Cardiac muscle cell (in vitro differentiated cells and primary cell): Measurements from ENCODE around the gene LGR4. TPM values are rescaled to one million over a fixed set of nuclear protein-coding genes. Genes with fewer than 3 reads are reported as not detected.

Experiments
- DNase-seq, 2 donors: peaks; one replicate each; pipeline versions ENCODE4 v3.0.0 to v3.0.0-alpha.2; 2010 to 2017; ENCODE audit warnings: low read depth in 1 of 2, low spot score in 1 of 2
- H3K27ac ChIP-seq: fragments of 200-600 bp; sonication (generic); 2 replicates; pipeline ENCODE4 v1.5.1; 2016
- H3K27me3 ChIP-seq: fragments of 200-600 bp; sonication (generic); 2 replicates; pipeline ENCODE4 v1.6.0; 2016; ENCODE audit warnings: control low read depth
- H3K36me3 ChIP-seq: fragments of 200-600 bp; sonication (generic); 2 replicates; pipeline ENCODE4 v1.5.1; 2016; ENCODE audit warnings: control low read depth
- H3K4me1 ChIP-seq: fragments of 200-600 bp; sonication (generic); 2 replicates; pipeline ENCODE4 v1.8.1; 2017; ENCODE audit warnings: low read depth, mild to moderate bottlenecking, mixed run types
- H3K4me3 ChIP-seq: fragments of 200-600 bp; sonication (generic); 2 replicates; pipeline ENCODE4 v1.5.1; 2016; ENCODE audit warnings: mild to moderate bottlenecking
- H3K9me3 ChIP-seq: fragments of 200-600 bp; sonication (generic); 2 replicates; pipeline ENCODE4 v1.5.1; 2017; ENCODE audit warnings: low read depth, mild to moderate bottlenecking, control low read depth
- polyA plus RNA-seq: library from polyadenylated mRNA; unstranded; fragments of >200 nt; fragmentation: Nextera tagmentation; extraction: Ambion mirVana; gene quantifications from 2 replicates; pipeline ENCODE4 v1.2.1, GENCODE V29; 2016
- total RNA-seq: library from RNA; depleted of rRNA; stranded (reverse); fragments of >200 nt; gene quantifications from 2 replicates; pipeline ENCODE4 v1.2.3, GENCODE V29; 2016
- TF ChIP-seq, protein P1 (sequence below): IDR thresholded peaks from 2 replicates; pipeline ENCODE4 v1.5.1; 2012; ENCODE audit warnings: low read depth, mild to moderate bottlenecking, low read length

LGR4 gene
- total and polyA plus RNA-seq, 2 experiments from 2014 or later = 52.4 to 89.3 TPM

DNA sequence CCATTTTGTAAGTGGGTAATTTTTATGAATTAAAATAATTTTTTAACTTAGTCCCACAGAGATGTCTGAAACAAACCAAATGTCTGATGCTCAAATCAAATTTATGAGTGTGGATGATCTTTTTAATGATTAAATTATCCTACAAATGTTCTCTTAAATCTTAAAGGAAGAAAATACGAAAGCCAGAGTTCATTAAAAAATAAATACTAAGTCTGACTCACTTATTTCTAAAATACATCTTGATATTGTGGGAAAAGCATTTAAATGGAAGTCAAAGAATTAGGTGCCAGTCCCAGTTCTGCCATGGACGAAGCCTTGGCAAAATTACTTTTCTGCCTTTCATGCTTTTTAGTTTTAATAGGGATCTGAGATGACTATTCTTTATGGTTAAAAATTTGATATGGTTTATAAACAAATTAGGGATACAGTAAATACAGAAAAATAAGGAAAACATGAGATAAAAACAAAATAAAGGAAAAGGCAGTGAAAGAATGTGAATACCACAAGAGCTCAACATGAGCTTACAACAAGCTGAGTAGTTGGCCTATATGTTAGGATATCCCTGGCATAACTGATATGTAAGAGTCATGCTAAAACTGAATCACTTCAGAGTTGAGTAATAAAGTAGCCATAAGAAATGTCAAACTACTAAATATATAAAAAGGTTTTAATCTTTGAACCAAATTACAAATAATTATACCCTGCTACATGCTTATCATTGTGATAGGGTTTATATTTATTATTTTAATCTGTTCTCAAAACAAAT lies 118.8 kb downstream of the LGR4 start:
- Histone ChIP-seq H3K4me3 (no peak overlapping the region), H3K9me3 (no peaks in the 10 kb centered on the region), H3K27me3 (no peaks in the 10 kb centered on the region), H3K36me3 (no peaks in the 10 kb centered on the region), H3K4me1 (peaks cover 26% of the 10 kb centered on the region), H3K27ac (peak overlapping the region; percentile 64)
- DNase-seq = peak in 1 of 2 donors; percentile 66
- TF ChIP-seq, protein P1, sequence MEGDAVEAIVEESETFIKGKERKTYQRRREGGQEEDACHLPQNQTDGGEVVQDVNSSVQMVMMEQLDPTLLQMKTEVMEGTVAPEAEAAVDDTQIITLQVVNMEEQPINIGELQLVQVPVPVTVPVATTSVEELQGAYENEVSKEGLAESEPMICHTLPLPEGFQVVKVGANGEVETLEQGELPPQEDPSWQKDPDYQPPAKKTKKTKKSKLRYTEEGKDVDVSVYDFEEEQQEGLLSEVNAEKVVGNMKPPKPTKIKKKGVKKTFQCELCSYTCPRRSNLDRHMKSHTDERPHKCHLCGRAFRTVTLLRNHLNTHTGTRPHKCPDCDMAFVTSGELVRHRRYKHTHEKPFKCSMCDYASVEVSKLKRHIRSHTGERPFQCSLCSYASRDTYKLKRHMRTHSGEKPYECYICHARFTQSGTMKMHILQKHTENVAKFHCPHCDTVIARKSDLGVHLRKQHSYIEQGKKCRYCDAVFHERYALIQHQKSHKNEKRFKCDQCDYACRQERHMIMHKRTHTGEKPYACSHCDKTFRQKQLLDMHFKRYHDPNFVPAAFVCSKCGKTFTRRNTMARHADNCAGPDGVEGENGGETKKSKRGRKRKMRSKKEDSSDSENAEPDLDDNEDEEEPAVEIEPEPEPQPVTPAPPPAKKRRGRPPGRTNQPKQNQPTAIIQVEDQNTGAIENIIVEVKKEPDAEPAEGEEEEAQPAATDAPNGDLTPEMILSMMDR = no peak

- no peak for DNase-seq
- Histone ChIP-seq H3K4me3 (no peak overlapping the region), H3K27me3 (no peaks in the 10 kb centered on the region), H3K36me3 (no peaks in the 10 kb centered on the region), H3K27ac (no peak overlapping the region), H3K9me3 (no peaks in the 10 kb centered on the region), H3K4me1 (peaks cover 36% of the 10 kb centered on the region)
- TF ChIP-seq, protein P1 = no peak
These were observed 119.8 kb downstream of the LGR4 start for GRCh38 chr11:27352781-27353180.

DNA sequence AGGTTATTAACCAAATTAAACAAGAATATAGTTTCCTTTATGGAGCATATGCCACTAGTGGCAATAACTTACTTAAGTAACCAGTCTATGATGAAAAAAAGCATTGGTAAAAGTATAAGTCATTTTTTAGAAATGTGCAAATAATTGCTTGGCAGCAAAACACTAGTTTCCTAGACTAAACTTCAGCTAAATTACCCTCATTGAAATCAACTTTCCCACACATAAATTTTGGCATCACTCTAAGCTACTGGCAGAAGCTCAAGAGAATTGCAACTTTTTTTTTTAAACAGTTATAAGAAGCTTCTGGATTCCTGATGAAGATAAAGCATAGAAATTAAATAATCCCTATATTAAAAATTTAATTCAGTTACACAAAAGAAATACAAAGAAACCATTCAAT lies 122.1 kb downstream of the LGR4 start:
- no peaks in the 10 kb centered on the region for H3K9me3 ChIP-seq
- no peak overlapping the region for H3K4me3 ChIP-seq
- no peak overlapping the region for H3K27ac ChIP-seq
- H3K36me3 ChIP-seq = no peaks in the 10 kb centered on the region
- H3K4me1 ChIP-seq = peaks cover 42% of the 10 kb centered on the region
- DNase-seq = peak in 1 of 2 donors; percentile 75
- no peaks in the 10 kb centered on the region for H3K27me3 ChIP-seq
- TF ChIP-seq, protein P1 = no peak

GRCh38 chr11:27349919-27350318 lies 122.7 kb downstream of the LGR4 start:
- TF ChIP-seq, protein P1 = no peak
- H3K4me3 ChIP-seq = no peak overlapping the region
- peak overlapping the region; percentile 70 for H3K27ac ChIP-seq
- no peaks in the 10 kb centered on the region for H3K36me3 ChIP-seq
- DNase-seq = no peak
- H3K9me3 ChIP-seq = no peaks in the 10 kb centered on the region
- no peaks in the 10 kb centered on the region for H3K27me3 ChIP-seq
- H3K4me1 ChIP-seq = peaks cover 37% of the 10 kb centered on the region

DNA sequence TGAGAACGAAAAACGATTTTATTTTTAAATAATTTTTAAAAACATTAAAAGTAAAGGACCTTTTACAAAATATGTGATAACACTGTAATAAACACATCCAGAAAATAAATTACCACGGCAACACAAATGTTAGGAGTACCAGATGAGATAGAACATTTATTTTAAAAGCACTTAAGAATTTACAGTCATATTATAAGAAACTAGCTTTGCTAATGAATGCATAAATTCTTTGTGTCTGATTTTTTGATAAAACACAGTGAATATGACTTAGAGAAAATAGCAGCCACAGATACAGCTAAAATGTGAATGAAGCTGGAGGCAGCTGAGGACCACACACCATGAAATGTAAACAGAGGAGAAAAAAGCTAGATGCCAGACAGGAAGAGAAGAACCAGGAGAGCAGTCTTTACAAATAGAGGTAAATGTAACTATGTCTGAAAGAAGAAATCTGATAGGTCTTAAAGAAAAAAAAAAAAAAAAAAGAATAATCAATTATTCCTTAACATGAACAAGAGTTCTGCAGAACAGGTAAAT lies 124.2 kb downstream of the LGR4 start:
- no peak overlapping the region for H3K4me3 ChIP-seq
- DNase-seq = no peak
- H3K4me1 ChIP-seq = peaks cover 28% of the 10 kb centered on the region
- H3K27me3 ChIP-seq = no peaks in the 10 kb centered on the region
- no peaks in the 10 kb centered on the region for H3K9me3 ChIP-seq
- TF ChIP-seq, protein P1 = no peak
- H3K27ac ChIP-seq = peak overlapping the region; percentile 70
- no peaks in the 10 kb centered on the region for H3K36me3 ChIP-seq
